Dermis blood vessel endothelial cell (primary cell): ENCODE results near the gene NPEPL1. TPM values are rescaled to one million over a fixed set of nuclear protein-coding genes. Genes with fewer than 3 reads are reported as not detected.

Experiments used
- DNase-seq: peaks from one replicate; pipeline ENCODE4 v3.0.0; 2010
- total RNA-seq: library from RNA; depleted of rRNA; stranded (reverse); fragments of >200 nt; gene quantifications from 2 replicates; pipeline ENCODE4 v1.2.3, GENCODE V29; 2014

Gene NPEPL1
- total RNA-seq, 1 donor from 2014 or later: 28.8 TPM

DNA sequence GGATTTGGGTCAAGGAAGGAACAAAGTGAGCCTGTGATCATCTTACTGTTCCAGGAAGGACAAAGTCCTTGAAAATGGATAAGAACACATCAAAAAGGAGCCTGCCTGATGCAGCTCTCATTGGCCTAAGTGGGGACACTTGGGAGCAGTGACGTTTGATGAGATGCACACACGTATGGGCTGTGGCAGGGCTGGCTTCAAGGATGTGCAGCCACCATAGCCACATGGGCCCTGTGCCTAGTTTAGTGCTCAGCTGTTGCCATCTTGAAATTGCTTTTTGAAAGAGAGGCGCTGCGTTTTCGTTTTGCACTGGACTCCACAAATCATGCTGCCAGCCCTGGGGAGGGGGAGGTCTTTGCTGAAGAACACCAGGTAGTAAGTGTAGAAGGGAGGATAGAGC is 6.6 kb upstream of the NPEPL1 start:
- DNase-seq: no peak

DNA sequence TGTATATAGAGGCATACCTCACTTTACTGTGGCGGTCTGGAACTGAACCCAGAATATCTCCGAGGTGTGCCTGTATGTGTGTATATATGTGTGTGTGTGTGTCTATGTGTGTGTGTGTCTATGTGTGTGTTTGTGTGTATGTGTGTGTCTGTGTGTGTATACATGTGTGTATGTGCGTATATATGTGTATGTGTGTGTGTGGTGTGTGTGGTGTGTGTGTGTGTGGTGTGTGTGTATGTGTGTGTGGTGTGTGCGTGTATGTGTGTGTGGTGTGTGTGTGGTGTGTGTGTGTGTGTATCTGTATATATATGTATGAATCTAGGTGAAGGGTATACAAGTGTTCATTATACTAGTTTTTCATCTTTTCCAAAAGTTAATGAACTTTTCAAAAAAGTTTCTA is 4.2 kb upstream of the NPEPL1 start:
- DNase-seq: no peak

DNA sequence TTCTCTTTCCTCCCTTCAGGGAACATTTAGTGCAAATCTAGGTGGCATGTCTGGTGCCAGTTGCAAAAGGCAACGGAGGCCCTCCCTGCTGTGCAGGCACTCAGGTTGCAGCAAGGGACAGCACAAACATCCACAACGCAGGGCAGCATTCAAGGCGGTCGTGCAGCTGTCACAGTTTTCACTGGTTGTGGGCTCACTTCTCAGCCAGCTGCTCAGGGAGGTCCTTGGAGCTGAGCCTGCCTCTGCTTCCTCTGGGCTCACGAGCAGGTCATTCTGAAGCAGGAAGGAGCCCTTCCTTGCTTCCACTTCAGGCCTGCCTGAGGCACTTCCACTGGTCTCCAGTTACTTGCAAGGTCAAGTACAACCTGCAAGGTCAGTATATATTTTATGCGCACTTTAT is 3.8 kb upstream of the NPEPL1 start:
- DNase-seq: peak; percentile 46

DNA sequence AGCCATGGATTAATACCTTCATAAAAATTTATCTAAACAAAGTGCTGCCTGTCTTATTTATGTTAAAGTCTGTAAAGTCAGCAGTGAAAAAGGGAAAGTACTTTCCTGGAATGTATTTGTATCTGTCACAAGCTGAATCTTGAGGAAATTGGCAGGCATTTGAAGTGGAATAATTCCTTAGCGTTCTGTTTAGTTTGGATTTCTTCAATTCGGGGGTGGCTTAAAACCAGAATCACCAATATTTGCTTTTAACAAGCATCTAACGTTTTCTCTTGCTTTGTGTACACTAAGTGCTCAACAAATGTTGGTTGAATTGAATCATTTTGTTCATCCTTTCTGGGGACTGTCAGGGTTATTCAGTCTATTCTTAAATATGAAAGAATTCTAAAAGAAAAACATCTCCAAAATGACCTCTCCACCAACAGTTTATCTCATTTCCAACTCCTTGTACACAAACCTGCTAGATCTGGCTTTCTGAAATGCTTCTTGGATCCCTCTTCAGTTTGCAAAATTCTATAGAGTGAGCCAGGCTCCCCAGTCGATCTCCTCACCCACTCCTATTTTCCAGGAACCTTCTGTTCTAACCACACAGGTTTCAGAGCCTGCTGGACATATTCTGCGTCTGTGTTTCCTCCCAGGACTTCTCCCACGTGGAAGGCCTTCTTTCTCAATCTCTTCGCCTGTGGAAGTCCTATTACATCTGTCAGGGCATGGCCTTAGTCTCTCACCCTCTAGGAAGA is 2.0 kb upstream of the NPEPL1 start:
- DNase-seq: no peak

DNA sequence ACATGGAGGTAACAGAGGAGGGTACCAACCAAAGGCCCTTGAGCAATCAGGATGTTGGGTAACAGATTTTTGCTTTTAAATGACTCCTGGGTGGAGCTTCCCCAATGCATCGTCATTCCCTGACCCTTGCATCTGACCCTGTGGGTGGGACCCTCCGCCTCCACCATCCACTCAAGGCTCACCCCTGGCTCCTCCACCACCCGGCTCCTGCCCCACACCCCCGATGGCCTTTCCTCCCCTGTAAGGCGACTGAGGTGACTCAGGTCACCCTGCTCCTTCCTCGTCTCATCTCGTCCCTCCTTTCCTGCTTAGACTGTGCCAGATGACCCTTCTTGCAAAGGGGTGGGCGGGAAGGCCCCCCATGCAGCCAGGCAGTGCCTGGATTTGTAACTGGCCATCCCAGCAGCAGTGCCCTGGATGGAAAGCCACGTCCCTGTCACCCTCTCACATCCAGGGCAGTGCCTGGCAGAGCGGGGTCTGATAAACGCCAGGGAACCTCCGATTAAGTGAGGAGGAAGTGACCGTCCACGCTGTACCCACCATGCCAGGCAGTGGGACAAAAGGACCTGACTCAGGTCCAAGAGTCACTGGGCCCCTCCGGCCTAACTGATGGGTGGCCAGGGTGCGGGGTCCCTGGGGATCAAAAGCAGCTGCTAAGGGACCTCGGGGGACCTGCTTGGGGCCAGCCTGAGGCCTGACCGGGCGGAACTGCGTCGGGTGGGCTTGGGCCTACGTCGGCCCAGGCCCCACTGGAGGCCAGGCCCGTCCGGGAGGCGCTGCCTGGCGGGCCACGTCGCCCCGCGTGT is 624 bp upstream of the NPEPL1 start:
- DNase-seq: no peak

DNA sequence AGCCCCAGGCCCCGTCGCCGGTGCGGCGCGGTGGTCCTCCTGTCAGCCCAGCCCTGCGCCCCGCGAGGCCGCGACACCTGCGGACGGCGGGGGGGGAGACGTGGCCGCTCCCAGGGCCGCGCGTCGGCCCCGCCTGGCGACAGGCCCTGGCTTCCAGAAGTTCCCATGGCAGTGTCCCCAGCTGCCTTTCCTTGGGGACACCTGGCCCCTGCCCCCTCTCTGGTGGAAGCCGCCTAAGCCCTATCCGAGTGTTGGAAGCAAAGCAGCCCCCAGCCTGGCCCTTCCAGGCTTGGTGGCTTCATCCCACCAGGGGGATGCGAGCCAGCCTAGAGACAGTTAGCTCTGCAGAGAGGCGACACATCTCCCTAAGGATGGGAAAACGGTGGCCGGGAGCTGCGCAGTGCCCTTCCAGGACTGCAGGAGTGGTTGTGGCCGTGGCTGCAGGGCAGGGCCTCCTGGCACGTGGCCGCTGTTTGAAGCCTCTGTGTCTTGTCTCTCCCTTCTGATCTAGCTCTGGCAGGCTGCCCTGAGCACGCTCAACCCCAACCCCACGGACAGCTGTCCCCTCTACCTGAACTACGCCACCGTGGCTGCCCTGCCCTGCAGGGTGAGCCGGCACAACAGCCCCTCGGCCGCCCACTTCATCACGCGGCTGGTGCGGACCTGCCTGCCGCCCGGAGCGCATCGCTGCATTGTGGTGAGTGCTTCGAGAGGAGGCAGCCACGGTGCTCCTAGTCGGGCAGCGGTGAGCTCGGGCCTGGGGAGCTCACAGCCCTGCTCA is 816 bp downstream of the NPEPL1 start:
- DNase-seq: peak; percentile 30

DNA sequence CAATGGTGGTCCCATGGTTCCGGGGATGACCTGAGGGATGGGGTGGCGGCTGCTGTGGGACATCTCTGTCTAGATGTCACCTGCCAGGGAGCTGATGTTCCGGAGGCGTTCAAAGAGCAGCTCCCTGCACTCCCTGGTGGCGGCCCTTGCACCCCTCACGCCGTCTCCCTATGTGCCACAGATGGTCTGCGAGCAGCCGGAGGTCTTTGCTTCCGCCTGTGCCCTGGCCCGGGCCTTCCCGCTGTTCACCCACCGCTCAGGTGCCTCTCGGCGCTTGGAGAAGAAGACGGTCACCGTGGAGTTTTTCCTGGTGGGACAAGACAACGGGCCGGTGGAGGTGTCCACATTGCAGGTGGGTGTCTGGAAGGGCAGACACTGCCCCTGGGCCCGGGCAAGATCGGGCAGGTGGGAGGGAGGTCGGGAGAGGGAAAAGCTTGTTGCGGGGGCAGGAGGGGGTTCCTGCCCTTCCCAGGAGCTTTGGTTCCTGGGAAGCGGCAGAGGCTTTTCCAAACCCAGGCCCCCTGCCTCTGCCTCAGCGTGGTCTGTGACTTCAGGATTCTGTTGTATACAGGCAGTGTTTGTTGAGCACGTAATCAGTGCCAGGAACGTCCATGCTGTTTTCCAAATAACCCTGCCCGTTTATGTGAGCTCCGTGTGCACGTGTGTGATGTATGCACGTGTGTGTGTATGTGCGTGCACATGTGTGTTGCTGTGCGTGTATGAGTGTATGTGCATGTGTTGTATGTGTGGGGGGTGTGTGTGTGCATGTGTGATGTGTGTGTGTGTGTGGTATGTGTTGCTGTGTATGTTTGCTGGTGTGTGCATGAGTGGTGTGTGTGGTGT is 1.9 kb downstream of the NPEPL1 start:
- no peak for DNase-seq

DNA sequence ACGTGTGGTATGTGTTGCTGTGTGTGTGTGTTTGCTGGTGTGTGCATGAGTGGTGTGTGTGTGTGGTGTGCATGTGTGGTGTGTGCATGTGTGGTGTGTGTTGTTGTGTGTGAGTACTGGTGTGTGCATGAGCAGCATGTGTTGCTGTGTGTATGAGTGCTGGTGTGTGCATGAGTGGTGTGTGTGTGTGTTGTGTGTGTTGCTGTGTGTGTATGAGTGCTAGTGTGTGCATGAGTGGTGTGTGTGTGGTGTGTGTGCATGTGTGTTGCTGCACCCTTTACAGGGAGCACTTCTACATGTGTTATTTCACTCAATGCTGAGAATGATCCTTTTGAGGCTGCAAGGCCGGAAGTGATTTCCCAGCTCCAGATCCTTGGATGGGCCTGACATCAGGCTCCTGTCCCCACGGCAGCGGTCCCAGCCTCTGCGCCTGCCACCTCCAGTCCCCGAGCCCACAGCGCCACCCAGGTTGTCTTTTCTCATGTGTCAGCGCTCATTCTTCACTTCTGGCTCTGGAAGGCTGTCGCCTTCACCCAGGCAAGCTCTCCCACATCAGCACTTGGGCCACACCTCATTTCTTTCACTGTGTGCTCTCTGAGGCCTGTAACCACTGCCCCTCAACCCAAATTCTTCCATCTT is 2.6 kb downstream of the NPEPL1 start:
- no peak for DNase-seq

DNA sequence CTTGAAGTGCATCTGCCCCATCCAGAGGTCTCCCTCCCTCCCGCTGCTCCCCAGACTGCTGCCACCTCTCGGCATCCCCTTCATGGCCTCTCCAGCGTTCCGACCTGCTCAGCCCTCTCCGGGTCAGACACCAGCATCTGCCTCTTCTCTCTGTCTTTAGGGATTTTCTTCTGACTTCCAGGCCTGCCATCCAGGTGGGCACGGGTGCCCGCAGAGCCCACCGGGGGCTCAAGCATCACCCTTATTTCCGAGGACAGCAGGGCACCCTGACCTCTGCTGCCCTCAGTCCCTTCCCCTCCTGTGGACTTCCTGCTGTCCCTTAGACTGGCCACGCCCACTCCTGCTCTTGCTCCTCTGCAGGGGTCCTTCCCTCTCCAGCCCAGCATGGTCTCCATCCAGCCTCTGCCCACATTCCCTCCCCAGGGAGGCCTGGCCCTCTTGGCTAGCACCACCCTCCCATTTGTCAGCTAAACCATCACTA is 3.3 kb downstream of the NPEPL1 start:
- DNase-seq: no peak

DNA sequence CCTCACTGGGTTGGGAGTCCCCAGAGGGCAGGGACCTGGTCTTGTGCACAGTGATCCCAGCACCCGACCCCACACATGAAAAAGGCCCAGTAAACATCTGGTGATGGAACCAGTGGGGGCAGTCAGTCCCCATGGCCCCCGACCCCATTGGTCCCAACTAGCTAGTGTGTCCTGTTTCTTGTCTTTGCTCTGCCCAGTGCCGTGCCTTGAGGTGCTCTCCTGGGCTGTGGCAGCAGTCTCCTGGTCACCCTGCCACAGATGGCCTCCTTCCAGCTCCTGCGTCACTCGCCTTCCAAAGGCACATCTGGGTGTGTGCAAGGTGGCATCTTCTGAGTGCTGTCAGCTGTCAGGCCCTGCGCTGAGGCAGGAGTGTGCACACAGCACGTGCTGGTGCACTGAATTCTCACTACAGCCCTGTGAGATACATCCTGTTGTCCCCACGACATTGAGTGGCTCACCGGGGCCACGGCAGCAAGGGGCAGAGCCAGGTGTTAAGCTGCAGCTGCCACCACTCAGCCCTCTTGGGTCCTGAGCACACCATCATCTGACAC is 3.9 kb downstream of the NPEPL1 start:
- DNase-seq: no peak

DNA sequence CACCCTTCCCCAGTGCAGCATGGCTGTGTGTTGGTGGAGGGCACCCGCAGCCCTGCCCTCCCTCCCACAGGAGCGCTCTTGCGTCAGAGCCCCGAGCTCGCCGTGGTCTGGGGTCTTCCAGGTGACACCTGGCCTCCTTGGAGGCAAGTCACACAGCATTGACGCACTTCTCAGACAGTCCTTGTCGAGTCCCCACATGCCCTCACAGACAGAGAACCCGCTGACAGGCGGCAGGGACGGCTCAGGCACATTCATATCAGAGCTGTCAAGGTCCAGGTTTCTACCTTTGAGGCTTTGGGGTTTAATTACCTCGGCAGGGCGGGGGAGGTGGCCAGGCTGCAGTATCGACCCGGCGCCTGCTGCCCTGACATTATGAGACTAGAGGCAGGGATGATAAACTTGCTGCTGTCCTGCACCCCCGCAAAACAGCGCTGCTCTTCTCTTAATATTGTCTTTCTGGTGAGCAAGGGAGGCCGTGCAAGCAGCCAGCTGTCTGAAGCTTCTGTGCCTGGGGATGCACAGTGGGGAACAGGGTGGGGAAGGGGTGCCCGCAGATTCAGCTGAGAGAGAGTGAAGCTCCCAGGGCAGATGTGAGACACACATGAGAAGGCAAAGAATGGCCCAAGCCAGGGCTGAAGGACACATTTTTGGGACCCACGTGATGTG is 4.7 kb downstream of the NPEPL1 start:
- DNase-seq: no peak

DNA sequence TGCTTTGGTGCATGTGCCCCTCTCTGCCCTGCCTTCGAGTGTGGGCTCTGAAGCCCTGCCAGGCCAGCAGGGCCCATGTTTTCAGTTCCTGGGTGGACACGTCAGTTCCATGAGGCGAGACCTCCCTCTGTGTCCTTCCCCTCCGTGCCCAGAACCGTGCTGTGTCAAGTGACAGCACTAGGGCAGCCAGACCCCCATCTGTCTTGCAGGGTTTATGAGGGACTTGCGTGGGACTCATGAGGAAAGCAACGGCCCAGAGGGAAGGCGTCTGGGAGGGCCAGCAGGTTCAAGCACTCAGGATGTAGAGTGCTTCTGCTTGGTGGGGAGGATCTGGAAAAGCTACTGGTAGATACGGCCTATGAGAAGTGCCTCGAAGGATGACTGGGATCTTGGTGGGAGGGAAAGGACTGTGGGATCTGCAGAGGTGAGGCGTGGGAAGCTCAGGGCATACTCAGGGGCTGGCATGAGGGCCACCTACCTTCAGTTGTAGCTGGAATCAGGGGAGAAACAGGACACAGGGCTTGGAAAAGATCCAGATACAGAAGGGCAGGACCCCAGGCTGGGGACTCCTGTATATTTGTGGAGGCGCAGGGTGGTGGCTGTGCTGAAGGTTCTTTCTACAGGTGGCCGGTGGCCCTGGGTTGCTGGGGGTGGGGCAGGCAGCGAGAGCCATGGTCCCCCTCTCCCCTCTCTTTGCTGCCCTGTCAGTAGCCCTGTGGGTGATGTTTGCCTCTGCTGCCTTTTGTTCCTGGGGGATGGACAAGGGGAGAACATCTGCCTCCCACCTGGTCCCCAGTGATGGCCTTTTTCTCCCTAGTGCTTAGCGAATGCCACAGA is 5.5 kb downstream of the NPEPL1 start:
- no peak for DNase-seq

DNA sequence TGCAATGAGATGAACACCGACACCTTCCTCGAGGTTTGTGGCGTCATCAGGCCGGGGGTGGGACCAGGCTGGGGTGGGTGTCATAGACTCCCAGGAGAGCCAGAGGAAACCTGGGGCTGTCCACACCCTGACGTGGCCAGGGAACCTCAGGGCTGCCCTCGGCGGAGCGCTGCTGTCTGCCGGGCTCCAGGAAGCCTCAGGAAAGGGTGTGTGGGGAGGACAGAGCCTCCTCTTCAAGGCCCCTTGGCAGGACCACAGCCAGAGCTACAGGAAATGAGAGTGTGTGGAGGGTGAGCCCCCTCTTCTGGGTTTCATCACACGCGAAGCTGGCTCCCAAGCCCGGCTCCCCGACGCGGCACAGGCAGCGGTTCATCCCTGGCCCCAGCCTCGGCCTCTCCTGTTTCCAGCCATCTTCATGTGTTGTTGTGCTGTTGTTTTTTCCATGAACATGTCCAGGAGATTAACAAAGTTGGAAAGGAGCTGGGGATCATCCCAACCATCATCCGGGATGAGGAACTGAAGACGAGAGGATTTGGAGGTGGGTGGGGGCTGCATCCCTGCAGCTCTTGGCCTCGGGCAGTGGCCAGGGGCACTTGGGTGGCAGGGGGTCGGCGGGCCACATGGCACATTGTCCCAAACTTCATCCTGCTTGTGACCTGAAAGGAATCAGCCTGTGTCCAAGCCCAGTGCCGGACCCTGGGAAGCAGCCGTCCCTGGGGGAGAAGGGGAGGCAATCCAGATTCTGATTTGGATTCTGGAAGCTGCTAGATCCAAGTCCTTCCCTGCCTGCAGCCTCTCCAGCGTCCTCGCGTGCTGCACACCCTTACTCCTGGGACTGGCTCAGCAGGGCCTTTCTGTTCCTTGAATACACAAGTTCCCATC is 6.4 kb downstream of the NPEPL1 start:
- DNase-seq: no peak

DNA sequence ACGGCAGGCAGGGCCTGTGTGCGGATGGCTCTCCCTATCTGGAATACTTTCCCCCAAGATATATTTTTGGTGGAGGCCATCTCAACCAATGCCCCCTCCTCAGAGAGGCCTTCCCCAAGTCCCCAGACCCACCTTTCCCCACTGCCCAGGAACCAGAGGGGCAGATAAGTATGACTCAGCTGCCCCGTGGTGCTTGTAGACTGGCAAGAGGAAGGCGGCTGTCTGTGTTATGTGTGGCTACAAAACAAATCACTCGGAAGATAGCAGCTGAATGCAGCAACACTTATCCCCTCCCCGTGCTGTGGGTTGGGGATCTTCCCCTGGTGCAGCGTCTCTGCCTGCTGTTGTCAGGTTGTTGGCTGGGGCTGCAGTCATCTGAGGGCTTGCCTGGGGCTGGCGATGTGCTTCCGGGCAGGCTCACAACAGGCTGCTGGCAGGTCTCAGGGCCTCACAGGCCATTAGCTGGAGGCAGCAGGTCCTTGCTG is 7.1 kb downstream of the NPEPL1 start:
- no peak for DNase-seq

DNA sequence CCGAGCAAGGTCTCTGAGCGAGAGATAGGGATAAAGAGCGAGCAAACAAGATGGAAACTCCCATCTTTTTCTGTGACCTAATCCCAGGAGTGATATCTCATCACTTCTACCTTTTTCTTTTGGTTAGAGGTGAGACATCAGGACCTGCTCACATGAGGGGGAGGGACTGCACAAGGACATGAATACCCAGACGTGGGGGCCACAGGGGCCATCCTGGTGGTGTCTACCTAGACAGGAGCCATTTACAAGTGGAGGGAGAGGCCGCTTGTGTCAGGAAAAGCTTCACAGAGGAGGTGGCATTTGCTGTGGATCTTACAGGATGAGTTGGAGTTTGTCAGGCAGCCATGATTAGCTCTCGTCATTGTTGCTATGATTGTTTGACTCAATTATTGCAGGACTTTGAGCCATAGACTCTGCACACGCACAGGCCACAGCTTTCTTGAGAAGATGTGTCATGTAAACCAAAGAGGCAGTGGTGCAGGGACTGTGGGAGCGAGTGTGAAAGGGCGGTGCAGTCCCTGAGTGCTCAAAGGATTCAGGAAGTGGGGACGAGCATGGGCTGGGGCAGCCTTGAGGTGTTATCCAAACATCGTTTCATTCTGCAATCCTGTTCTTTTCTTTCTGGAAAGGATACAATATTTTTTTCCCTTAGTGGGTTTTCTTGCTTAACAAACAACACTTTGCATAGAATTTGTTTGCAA is 7.7 kb downstream of the NPEPL1 start:
- DNase-seq: no peak

DNA sequence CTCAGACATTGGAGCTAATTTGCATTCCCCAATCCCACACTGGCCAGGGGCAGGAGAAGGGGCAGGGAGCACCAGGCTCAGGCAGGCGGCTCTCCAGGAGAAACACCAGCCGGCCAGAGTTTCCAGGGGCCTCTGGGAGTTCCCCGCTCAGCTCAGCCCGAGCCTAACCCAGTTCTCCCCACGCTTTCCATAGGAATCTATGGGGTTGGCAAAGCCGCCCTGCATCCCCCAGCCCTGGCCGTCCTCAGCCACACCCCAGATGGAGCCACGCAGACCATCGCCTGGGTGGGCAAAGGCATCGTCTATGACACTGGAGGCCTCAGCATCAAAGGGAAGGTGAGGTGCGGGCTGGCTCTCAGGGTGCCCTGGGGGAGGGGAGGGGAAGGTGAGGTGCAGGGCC is 8.2 kb downstream of the NPEPL1 start:
- no peak for DNase-seq

DNA sequence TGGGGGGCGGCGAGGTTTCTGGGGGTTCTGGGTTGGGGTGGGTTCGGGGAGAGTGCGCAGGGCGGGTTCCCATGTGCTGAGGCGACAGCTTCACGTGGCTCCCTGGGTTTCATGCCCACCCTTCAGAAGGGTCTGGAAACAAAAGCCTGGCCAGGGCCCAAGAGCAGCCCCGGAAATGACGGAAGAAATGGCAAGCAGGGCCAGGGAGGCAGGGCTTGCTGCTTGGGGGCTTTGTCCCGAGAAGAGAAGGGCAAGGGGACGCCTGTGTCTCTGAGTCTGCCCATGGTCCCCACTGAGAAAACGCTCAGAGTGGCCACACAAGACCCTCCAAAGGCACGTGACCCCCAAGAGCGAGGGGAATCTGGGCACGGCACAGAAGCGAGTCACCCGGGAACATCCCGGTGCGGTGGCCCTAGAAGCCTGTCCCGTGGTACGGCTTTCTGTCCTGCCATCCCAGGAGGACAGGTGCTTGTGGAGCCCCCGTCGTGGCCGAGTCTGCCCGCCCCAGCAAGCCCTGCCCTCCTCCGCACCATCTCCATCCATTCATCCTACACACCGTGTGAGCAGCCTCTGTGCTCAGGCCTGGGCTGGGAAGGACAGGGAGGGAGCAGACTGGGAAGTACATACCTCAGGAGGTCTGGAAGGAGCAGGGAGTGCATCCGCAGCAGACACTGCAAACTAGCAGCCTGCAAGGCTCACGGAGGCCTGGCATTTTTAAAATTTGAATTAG is 9.0 kb downstream of the NPEPL1 start:
- no peak for DNase-seq

DNA sequence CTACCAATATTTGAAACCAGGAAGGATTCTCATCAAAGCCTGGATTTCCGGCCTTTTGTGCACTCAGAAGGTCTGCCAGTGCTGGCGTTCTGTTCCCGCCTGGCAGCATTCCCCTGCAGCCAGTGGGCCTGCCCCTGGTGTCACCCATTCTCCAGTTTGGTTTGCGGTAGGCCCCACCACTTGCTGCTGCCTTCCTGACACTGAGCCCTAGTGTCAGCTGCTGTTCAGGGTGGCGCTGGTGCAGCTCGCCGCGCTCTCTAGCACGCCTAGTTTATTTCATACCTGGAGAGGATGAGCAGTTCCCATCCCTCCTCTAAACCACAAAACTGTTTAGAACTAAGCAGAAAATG is 9.5 kb downstream of the NPEPL1 start:
- DNase-seq: no peak
